Measurements from ENCODE around the gene RPL19. TPM values are rescaled to one million over a fixed set of nuclear protein-coding genes. Genes with fewer than 3 reads are reported as not detected.

Gene RPL19
- total RNA-seq, 1 donor from 2014 or later: 1,703 TPM

DNA sequence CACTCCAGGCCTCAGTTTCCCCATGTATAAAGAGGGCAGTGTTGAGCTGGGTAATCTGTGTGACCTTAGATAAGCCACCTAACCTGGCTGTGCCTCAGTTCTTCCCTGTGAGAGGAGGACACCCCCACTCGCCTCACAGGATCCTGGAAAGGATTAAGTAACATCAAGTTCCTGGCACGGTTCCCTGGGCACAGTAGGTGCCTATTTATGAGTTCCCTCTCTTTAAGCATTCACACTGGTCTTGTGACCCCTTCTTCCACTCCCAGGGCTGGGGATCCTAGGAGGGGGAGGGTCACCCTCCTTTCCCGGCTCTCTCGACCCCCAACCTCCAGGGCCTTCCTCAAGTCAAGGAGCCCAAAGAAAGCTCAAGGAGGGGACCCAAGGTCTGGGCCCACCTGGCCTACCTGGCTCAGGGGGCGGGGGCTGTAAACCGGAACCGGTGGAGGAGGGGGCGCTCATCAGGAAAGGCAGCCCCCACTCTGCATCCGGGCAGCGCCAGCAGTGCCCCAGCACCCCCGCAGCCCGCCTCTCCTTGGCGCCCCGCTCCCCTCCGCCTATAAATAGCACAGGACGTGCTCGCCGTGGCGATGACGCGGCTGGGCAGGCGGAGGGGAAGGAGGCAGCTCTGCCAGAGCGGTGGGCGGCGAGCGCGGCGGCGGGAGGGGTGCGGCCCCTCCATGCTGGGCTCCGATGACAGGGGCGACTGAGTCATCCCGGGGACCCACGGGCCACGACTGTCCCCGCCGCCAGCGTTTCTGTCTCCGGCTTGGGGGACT, 9.4 kb downstream of the RPL19 start:
- TF ChIP-seq CTCF (conservative IDR thresholded peaks at IDR 0.05): no peak
- H3K27me3 Mint-ChIP-seq: peaks cover 54% of the 10 kb centered on the region
- no peak overlapping the region for H3K27ac Mint-ChIP-seq
- H3K4me1 Mint-ChIP-seq (ENCODE audit: unreplicated experiment): peaks cover 5% of the 10 kb centered on the region
- DNase-seq (ENCODE audit: extremely low spot score, unreplicated experiment): no peak
- no peaks in the 10 kb centered on the region for H3K36me3 Mint-ChIP-seq
- H3K4me3 Mint-ChIP-seq: no peak overlapping the region
- H3K9me3 Mint-ChIP-seq: no peaks in the 10 kb centered on the region

DNA sequence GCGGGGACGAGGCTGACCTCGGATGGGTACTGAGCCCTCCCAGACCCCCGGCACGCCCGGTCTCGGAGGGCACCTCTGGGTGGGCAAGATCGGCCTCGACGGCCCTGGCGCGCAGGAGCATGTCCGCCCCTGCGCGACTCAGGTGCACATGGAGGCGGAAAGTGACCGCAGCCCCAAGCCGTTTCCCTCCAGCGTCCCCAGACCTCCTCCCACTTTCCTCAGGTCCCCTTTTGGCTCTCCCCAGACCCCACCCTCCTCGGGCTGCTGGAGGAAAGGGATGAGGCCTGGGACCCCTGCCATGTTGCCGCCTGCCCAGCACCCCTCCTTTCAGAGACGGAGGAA, 10.0 kb downstream of the RPL19 start:
- no peak overlapping the region for H3K27ac Mint-ChIP-seq
- H3K9me3 Mint-ChIP-seq: no peaks in the 10 kb centered on the region
- H3K4me3 Mint-ChIP-seq: peak overlapping the region; percentile 52
- peaks cover 5% of the 10 kb centered on the region for H3K4me1 Mint-ChIP-seq (ENCODE audit: unreplicated experiment)
- H3K27me3 Mint-ChIP-seq: peaks cover 60% of the 10 kb centered on the region
- H3K36me3 Mint-ChIP-seq: no peaks in the 10 kb centered on the region
- no peak for DNase-seq (ENCODE audit: extremely low spot score, unreplicated experiment)
- TF ChIP-seq CTCF (conservative IDR thresholded peaks at IDR 0.05): no peak

- Mint-ChIP-seq H3K9me3 (no peaks in the 10 kb centered on the region), H3K4me3 (no peak overlapping the region)
Observed at GRCh38 chr17:39212195-39212810, 12.2 kb downstream of the RPL19 start.

DNA sequence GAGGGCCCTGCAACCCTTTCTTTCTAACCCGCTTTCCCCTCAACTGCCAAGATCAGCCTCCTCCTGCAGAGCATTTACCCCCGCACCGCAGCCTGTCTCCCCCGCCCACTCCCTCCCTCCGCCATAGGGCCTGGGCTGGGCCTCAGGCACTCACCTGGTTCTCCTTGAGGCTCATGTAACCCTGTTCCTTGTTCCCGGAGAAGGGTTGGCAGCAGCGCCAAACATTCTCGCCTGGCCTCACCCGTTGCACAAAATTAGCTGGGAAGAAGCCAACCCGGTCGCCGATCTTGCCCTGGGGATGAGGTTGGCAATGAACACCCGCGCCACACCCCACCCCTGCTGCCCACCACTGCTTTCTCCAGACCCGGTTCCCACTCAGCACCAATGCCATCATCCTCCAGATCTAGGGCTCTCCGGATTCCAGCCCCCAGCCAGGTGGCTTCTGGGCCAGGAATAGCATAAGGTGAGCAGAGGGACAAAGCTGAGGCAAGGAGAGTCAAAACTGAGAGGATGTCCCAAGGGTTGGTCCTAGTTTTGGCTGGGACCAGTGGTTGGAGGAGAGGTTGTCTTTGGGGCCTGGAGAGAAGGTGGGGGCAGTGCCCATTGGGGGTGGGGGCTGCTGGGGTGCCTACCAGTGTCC, 12.9 kb downstream of the RPL19 start:
- H3K9me3 Mint-ChIP-seq: no peaks in the 10 kb centered on the region
- H3K4me1 Mint-ChIP-seq (ENCODE audit: unreplicated experiment): no peaks in the 10 kb centered on the region
- no peak overlapping the region for H3K4me3 Mint-ChIP-seq
- DNase-seq (ENCODE audit: extremely low spot score, unreplicated experiment): no peak
- peaks cover 83% of the 10 kb centered on the region for H3K27me3 Mint-ChIP-seq
- TF ChIP-seq CTCF (conservative IDR thresholded peaks at IDR 0.05): no peak
- no peaks in the 10 kb centered on the region for H3K36me3 Mint-ChIP-seq
- H3K27ac Mint-ChIP-seq: no peak overlapping the region

More at GRCh38 chr17:39212195-39212810, 12.2 kb downstream of the RPL19 start:
- Mint-ChIP-seq H3K36me3 (no peaks in the 10 kb centered on the region), H3K27me3 (peaks cover 80% of the 10 kb centered on the region), H3K27ac (no peak overlapping the region), H3K4me1 (ENCODE audit: unreplicated experiment) (peaks cover under 1% of the 10 kb centered on the region)
- TF ChIP-seq CTCF (conservative IDR thresholded peaks at IDR 0.05): no peak
- DNase-seq (ENCODE audit: extremely low spot score, unreplicated experiment): no peak

DNA sequence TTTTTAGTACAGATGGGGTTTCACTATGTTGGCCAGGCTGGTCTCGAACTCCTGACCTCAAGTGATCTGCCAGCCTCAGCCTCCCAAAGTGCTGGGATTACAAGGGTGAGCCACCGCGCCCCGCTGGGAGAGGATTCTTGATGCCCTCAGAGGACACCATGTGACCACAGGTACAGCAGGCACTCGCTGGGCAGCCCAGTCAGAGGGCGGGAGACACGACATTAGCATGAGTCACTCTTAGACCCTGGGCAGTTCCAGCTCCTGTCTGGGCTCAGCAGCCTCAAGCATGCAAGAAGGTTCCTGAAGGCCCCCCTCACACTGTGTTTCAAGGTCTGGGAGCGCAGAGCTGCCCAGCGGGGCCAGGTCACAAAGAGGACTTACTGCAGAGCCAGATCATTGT, 13.8 kb downstream of the RPL19 start:
- DNase-seq (ENCODE audit: extremely low spot score, unreplicated experiment): no peak
- H3K9me3 Mint-ChIP-seq: no peaks in the 10 kb centered on the region
- no peak overlapping the region for H3K27ac Mint-ChIP-seq
- TF ChIP-seq CTCF (conservative IDR thresholded peaks at IDR 0.05): no peak
- no peaks in the 10 kb centered on the region for H3K4me1 Mint-ChIP-seq (ENCODE audit: unreplicated experiment)
- no peak overlapping the region for H3K4me3 Mint-ChIP-seq
- peaks cover 83% of the 10 kb centered on the region for H3K27me3 Mint-ChIP-seq
- H3K36me3 Mint-ChIP-seq: no peaks in the 10 kb centered on the region

Measured in type B pancreatic cell (in vitro differentiated cells).